KMS-11 (cell line): ENCODE data around the gene FOXQ1.

ENCODE experiments used
- H2AFZ ChIP-seq: fragments of 200-600 bp; sonication (generic); 2 replicates; pipeline ENCODE4 v1.6.1; 2016; ENCODE audit warnings: antibody characterized with exemption, mixed run types, low read depth
- H3K27ac ChIP-seq: fragments of 200-600 bp; sonication (generic); 2 replicates; pipeline ENCODE4 v1.6.1; 2016; ENCODE audit warnings: mild to moderate bottlenecking, mixed run types
- H3K27me3 ChIP-seq: fragments of 200-600 bp; sonication (generic); 2 replicates; pipeline ENCODE4 v1.6.1; 2017; ENCODE audit warnings: mild to moderate bottlenecking, low read depth, mixed run types, moderate library complexity; ENCODE audit not compliant: insufficient read depth
- H3K36me3 ChIP-seq: fragments of 200-600 bp; sonication (generic); 2 replicates; pipeline ENCODE4 v1.6.1; 2017; ENCODE audit warnings: mild to moderate bottlenecking, mixed run types; ENCODE audit not compliant: insufficient read depth
- H3K4me1 ChIP-seq: fragments of 200-600 bp; sonication (generic); 2 replicates; pipeline ENCODE4 v1.6.1; 2016; ENCODE audit warnings: mild to moderate bottlenecking, low read depth, mixed run types; ENCODE audit not compliant: poor library complexity, severe bottlenecking
- H3K4me2 ChIP-seq: fragments of 200-600 bp; sonication (generic); 2 replicates; pipeline ENCODE4 v1.7.0; 2016; ENCODE audit warnings: mild to moderate bottlenecking, mixed run types
- H3K4me3 ChIP-seq: fragments of 200-600 bp; sonication (generic); IDR thresholded peaks from 2 replicates; pipeline ENCODE4 v1.6.1; 2017; ENCODE audit warnings: low read depth, low read length, mixed read lengths; ENCODE audit not compliant: insufficient read depth
- H3K79me2 ChIP-seq: fragments of 200-600 bp; sonication (generic); 2 replicates; pipeline ENCODE4 v1.6.1; 2016; ENCODE audit warnings: low read depth, mixed run types; ENCODE audit not compliant: insufficient read depth
- H3K9ac ChIP-seq: fragments of 200-600 bp; sonication (generic); 2 replicates; pipeline ENCODE4 v1.6.1; 2016; ENCODE audit warnings: mild to moderate bottlenecking, mixed run types
- H4K20me1 ChIP-seq: fragments of 200-600 bp; sonication (generic); 2 replicates; pipeline ENCODE4 v1.6.1; 2016; ENCODE audit warnings: mild to moderate bottlenecking, mixed run types; ENCODE audit not compliant: insufficient read depth
- CTCF ChIP-seq: fragments of 200-600 bp; sonication (generic); conservative IDR thresholded peaks from 2 replicates; pipeline ENCODE4 v1.6.1; 2017; ENCODE audit warnings: low read depth, mild to moderate bottlenecking, antibody characterized with exemption, low read length, moderate library complexity, mixed read lengths

The FOXQ1 gene

GRCh38 chr6:1336246-1336843 is 24.4 kb downstream of the FOXQ1 start:
- H3K27ac ChIP-seq, result no peak overlapping the region
- H3K4me3 ChIP-seq, result no peak overlapping the region
- no peaks in the 10 kb centered on the region for H4K20me1 ChIP-seq
- no peak overlapping the region for H3K4me2 ChIP-seq
- no peaks in the 10 kb centered on the region for H3K36me3 ChIP-seq
- H3K9ac ChIP-seq, result no peak overlapping the region
- H3K4me1 ChIP-seq, result no peaks in the 10 kb centered on the region
- H2AFZ ChIP-seq, result no peak overlapping the region
- no peaks in the 10 kb centered on the region for H3K79me2 ChIP-seq
- H3K27me3 ChIP-seq, result no peaks in the 10 kb centered on the region
- peak; percentile 41; the same call in 1 of the 2 replicates for TF ChIP-seq CTCF

- H3K4me1 ChIP-seq, result no peaks in the 10 kb centered on the region
- no peaks in the 10 kb centered on the region for H3K27me3 ChIP-seq
- H4K20me1 ChIP-seq, result no peaks in the 10 kb centered on the region
- H3K4me3 ChIP-seq, result no peak overlapping the region
- H3K27ac ChIP-seq, result no peak overlapping the region
- no peak overlapping the region for H3K9ac ChIP-seq
- no peak overlapping the region for H3K4me2 ChIP-seq
- H3K36me3 ChIP-seq, result no peaks in the 10 kb centered on the region
- H3K79me2 ChIP-seq, result no peaks in the 10 kb centered on the region
- no peak overlapping the region for H2AFZ ChIP-seq
- TF ChIP-seq CTCF, result no peak
These were observed 25.9 kb downstream of the FOXQ1 start for GRCh38 chr6:1337791-1338190.

GRCh38 chr6:1346101-1346500 is 34.2 kb downstream of the FOXQ1 start:
- Histone ChIP-seq H3K4me1 (no peaks in the 10 kb centered on the region), H4K20me1 (no peaks in the 10 kb centered on the region), H3K4me2 (no peak overlapping the region), H3K27me3 (no peaks in the 10 kb centered on the region), H3K4me3 (no peak overlapping the region), H3K79me2 (no peaks in the 10 kb centered on the region), H2AFZ (no peak overlapping the region), H3K36me3 (no peaks in the 10 kb centered on the region), H3K27ac (no peak overlapping the region), H3K9ac (no peak overlapping the region)
- no peak for TF ChIP-seq CTCF

- H3K4me2 ChIP-seq, result no peak overlapping the region
These were observed 34.7 kb downstream of the FOXQ1 start for GRCh38 chr6:1346558-1347091.

More at GRCh38 chr6:1346558-1347091, 34.7 kb downstream of the FOXQ1 start:
- TF ChIP-seq CTCF, result no peak
- Histone ChIP-seq H4K20me1 (no peaks in the 10 kb centered on the region), H3K36me3 (no peaks in the 10 kb centered on the region), H2AFZ (no peak overlapping the region), H3K4me3 (no peak overlapping the region), H3K79me2 (no peaks in the 10 kb centered on the region), H3K9ac (no peak overlapping the region), H3K4me1 (no peaks in the 10 kb centered on the region), H3K27ac (no peak overlapping the region), H3K27me3 (no peaks in the 10 kb centered on the region)
